ENCODE results near the gene GRM8. TPM values are rescaled to one million over a fixed set of nuclear protein-coding genes. Genes with fewer than 3 reads are reported as not detected.

GRM8 gene
- total RNA-seq, 4 donors from 2014 or later: 0.11 TPM; not detected in 3

DNA sequence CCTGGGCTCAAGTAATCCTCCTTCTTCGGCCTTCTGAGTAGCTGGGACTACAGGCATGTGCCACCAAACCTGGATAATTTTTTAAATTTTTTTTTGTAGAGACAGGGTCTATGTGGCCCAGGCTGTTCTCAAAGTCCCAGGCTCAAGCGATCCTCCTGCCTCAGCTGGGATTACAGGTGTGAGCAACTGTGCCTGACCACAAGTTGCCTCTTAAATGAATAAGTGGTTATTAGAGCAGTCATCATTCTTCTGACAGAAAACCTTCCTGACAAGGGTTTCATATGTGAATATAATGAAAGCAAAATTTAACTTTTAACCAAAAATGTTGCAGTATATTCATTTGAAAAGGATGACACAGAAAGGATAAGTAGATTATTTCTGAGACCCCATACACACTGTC lies 532.5 kb downstream of the GRM8 start:
- intact Hi-C loops (cut with DNase I): no loop called here
- no peaks in the 10 kb centered on the region for H3K36me3 ChIP-seq
- no peaks in the 10 kb centered on the region for H3K27me3 ChIP-seq
- H3K27ac ChIP-seq (replicated peaks in 1 of 4): no peak overlapping the region
- no peak for DNase-seq (ENCODE audit: extremely low spot score)
- H3K9me3 ChIP-seq: no peaks in the 10 kb centered on the region
- TF ChIP-seq POLR2A (IDR thresholded peaks at IDR 0.05; ENCODE audit: low read depth): no peak
- no peak for TF ChIP-seq POLR2AphosphoS5 (IDR thresholded peaks at IDR 0.05)
- TF ChIP-seq, protein P1, sequence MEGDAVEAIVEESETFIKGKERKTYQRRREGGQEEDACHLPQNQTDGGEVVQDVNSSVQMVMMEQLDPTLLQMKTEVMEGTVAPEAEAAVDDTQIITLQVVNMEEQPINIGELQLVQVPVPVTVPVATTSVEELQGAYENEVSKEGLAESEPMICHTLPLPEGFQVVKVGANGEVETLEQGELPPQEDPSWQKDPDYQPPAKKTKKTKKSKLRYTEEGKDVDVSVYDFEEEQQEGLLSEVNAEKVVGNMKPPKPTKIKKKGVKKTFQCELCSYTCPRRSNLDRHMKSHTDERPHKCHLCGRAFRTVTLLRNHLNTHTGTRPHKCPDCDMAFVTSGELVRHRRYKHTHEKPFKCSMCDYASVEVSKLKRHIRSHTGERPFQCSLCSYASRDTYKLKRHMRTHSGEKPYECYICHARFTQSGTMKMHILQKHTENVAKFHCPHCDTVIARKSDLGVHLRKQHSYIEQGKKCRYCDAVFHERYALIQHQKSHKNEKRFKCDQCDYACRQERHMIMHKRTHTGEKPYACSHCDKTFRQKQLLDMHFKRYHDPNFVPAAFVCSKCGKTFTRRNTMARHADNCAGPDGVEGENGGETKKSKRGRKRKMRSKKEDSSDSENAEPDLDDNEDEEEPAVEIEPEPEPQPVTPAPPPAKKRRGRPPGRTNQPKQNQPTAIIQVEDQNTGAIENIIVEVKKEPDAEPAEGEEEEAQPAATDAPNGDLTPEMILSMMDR (IDR thresholded peaks at IDR 0.05): no peak
- TF ChIP-seq EP300 (IDR thresholded peaks at IDR 0.05): no peak
- WGBS: 83% methylated on average over 2 of the region's 2 CpGs
- no peak overlapping the region for H3K4me3 ChIP-seq
- no peaks in the 10 kb centered on the region for H3K4me1 ChIP-seq

DNA sequence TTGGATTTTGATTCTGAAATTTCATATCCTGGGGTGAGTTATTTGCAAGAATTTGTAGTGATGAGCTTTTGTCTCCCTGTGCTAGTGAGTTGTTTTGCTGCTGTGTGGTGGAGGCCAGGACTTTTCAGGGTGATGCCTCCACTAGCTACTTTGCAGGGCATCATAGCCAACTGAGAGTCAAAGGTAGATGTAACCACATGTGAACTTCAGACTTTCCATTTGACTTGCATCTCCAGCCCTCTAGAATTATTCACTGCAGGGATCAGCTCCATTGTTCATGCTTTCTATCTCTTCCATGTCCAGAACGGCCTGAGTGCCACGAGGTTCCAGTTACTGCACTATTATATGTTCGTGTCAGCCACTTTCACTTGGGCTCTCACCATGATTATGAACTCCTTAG lies 534.3 kb downstream of the GRM8 start:
- H3K9me3 ChIP-seq: no peaks in the 10 kb centered on the region
- no peaks in the 10 kb centered on the region for H3K4me1 ChIP-seq
- no peaks in the 10 kb centered on the region for H3K36me3 ChIP-seq
- no peak overlapping the region for H3K4me3 ChIP-seq
- DNase-seq (ENCODE audit: extremely low spot score): no peak
- TF ChIP-seq, protein P1 (IDR thresholded peaks at IDR 0.05): no peak
- TF ChIP-seq POLR2AphosphoS5 (IDR thresholded peaks at IDR 0.05) (no peak), POLR2A (IDR thresholded peaks at IDR 0.05; ENCODE audit: low read depth) (no peak), EP300 (IDR thresholded peaks at IDR 0.05) (no peak)
- H3K27ac ChIP-seq (replicated peaks in 1 of 4): no peak overlapping the region
- intact Hi-C loops (cut with DNase I): no loop called here
- H3K27me3 ChIP-seq: no peaks in the 10 kb centered on the region
- 92% methylated on average over 3 of the region's 3 CpGs for WGBS

DNA sequence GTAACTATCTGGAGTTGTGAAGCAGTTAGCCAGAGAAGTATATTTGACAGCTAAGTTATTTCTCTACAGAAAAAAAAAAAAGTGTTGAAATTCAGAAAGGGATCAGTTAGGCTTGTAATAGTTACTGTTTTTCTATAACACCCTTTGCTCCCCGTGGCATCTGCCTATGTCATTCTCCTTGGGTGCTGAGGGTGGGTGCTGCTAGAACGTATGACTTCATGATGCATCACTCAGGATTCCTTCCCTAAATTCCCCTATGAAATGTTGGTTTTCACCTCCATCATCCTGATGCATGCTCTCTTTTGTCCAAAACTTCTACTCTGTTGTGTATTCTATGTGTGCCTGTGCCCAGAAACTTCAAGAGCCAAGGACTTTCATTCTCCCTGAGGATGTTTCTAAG lies 536.4 kb downstream of the GRM8 start:
- 70% methylated on average over 2 of the region's 2 CpGs for WGBS

DNA sequence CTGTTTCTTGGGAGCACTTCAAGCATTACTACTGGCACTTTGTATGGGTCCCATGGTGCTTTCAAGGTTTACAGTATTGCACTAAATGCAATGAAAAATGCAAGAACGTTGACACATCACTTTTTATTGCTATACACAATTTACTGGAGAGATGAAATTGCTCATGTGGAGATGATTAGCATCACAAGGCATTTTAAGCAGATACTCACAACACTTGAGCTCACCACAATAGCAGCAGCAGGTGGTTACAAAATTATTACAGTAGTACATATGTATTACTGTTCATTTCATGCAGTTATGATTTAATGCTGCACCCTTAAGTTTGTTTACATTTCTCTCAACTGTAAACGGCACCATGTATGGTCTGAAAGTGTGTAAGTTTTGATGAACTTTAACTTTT lies 537.7 kb downstream of the GRM8 start:
- Histone ChIP-seq H3K4me3 (no peak overlapping the region), H3K4me1 (no peaks in the 10 kb centered on the region), H3K27me3 (no peaks in the 10 kb centered on the region), H3K36me3 (no peaks in the 10 kb centered on the region), H3K27ac (replicated peaks in 1 of 4) (no peak overlapping the region), H3K9me3 (peaks cover 0 to 11% (median 0%) of the 10 kb centered on the region in 4 donors)
- TF ChIP-seq POLR2A (IDR thresholded peaks at IDR 0.05; ENCODE audit: low read depth): no peak
- no peak for TF ChIP-seq EP300 (IDR thresholded peaks at IDR 0.05)
- TF ChIP-seq, protein P1 (IDR thresholded peaks at IDR 0.05): no peak
- intact Hi-C loops (cut with DNase I): no loop called here
- DNase-seq (ENCODE audit: extremely low spot score): no peak
- WGBS: 47% methylated on average over 2 of the region's 2 CpGs

More for the DNA sequence above, 536.4 kb downstream of the GRM8 start:
- TF ChIP-seq EP300 (IDR thresholded peaks at IDR 0.05): no peak
- TF ChIP-seq, protein P1 (IDR thresholded peaks at IDR 0.05): no peak
- TF ChIP-seq POLR2AphosphoS5 (IDR thresholded peaks at IDR 0.05): no peak
- TF ChIP-seq POLR2A (IDR thresholded peaks at IDR 0.05; ENCODE audit: low read depth): no peak
- Histone ChIP-seq H3K27me3 (no peaks in the 10 kb centered on the region), H3K9me3 (peaks cover 0 to 7% (median 0%) of the 10 kb centered on the region in 4 donors), H3K4me3 (no peak overlapping the region), H3K27ac (replicated peaks in 1 of 4) (no peak overlapping the region), H3K36me3 (no peaks in the 10 kb centered on the region), H3K4me1 (no peaks in the 10 kb centered on the region)
- no peak for DNase-seq (ENCODE audit: extremely low spot score)
- intact Hi-C loops (cut with DNase I): no loop called here
